CD4-positive, alpha-beta T cell treated with Interleukin-12 subunit alpha and Interleukin-12 subunit beta, for 1 hour (primary cell): ENCODE measurements around the gene TTC7B.

Experiments
- DNase-seq: peaks from one replicate; pipeline ENCODE4 v3.0.0-alpha.2; 2020

The TTC7B gene

GRCh38 chr14:90587252-90587910, 228.8 kb downstream of the TTC7B start:
- no peak for DNase-seq

- DNase-seq, result no peak
Observed at GRCh38 chr14:90585106-90585505, 231.1 kb downstream of the TTC7B start.

DNA sequence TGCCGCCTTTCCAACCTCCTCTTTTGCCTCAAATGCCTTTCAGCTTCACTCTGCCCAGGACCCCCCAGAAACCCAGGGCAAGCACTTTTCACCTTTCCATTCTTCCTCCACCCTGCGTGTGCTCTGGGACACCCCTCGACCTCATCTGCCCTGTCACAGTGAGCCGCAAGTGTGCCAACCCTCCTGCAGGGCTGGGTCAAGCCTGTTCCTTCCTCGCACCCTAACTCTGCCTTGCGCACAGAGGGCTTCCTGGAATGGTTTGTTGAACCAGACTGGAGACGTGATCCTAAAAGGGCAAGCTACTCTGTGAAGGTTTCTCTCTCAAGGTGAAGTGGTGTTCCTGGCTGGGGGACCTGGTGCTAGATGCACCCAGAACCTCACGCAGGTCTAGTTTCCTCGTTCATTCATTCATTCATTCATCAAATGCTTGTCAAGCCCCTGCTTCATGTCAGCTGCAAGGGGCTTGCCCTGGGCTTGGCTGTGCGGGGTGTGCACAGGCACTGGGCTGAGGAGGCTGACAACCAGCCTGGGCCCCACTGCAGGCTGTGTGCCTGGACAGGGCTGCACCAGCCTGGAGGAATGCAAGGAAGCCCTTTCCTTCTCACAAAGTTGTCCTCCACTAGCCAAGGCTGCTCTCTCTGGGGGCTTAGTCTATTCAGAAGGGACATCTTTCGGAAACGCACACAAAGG, 232.2 kb downstream of the TTC7B start:
- no peak for DNase-seq

GRCh38 chr14:90583427-90583826, 232.8 kb downstream of the TTC7B start:
- no peak for DNase-seq

DNA sequence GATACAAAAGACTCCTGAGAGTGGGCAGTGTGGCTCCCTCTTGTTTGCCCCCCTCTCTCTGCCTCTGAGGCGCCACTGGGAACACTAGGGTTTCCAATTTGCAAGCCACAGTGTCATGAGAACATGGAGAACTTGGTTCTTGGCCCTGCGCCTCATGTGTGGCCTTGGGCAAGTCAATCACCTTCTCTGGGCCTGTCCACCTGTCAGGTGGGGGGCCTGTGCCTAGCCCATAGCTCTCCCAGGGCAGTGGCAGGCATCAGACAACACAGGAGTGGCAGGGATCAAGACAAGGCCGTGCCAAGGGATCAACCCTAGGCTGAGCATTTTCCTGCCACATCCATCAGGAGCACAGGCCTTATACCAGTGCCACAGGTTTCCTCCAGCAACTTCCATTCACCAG, 234.1 kb downstream of the TTC7B start:
- DNase-seq, result no peak

GRCh38 chr14:90581745-90582144, 234.5 kb downstream of the TTC7B start:
- DNase-seq, result no peak

DNA sequence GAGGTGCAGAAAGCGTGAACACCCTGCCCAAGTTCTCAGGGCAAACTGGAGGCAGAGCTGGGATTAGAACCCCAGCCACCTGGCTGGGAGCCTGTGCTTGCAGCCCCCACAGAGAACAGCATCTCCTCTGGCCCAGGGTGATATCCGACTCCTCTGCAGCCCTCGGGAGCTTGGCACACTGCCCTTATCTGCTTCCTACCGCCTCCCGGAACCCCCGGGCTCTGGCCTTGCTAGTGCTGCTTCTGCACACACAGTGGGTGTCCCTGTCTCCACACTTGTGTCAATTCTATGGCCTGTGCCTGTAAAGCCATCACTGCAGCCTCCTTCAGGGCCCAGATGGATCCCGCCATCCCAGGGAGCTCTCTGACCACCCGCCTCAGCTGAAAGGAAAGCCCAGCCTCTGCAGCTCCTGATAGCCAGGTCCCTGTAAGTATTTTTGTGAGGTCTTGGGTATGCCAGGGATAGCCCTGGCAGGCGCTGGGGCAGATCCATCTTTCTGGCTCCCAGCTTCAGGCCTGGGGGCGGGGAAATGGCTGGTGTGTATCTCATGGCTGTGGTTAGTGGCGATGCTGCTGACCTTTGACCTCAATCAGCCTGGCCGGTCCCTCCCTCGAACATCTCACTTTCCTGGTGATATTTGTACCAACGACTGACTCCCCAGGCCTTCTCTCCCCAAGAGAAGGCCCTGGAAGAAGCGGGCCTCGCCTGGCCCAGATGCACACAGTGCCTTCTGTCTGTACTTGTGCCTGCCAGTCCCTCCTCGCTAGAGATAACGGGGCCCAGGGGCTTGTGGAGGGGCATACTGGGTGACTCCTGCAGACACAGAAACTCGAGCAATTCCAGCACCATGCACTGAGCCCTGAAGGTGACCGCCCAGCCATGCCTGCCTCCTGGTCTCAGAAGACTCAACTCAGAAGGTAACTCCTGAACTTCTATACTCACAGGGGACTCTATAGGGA, 235.6 kb downstream of the TTC7B start:
- DNase-seq, result no peak

DNA sequence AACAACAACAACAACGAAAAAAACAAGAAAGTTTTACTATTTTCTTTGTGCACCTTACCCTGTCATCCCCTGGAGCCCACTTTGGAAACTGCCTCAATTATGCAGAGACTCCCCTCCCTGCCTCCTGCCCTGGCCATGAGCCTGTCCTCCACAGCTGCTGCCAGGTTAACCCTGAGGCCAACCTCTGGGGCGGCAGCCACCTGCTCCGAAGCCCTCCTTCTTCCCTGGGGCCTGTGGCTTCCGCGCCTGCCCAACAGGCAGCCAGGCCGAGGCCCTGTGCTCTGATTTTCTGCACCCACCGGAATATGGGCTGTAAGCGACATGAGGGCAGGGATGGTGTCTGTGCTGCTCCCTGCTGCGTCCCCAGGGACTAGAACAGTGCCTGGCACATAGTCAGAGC, 236.4 kb downstream of the TTC7B start:
- DNase-seq, result no peak

DNA sequence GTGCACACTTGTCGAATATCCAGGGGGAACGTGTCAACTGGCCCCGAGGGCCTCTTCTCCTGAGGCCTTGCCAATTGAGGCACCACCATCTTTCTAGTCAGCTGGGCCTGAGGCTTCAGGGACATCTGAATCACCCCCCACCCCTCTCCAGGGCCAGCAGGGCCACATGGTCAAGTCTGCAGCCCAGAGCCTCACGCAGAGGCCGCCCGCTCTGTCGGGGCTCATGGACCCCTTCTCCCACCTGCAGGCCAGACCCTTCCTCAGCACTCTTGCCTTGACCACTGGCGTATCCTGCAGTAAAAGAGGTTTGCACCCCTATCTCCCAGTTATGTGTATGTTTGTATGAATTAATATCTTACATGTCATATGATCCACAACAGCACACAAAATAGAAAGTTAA, 237.1 kb downstream of the TTC7B start:
- no peak for DNase-seq

- no peak for DNase-seq
Observed at GRCh38 chr14:90578283-90578985, 237.8 kb downstream of the TTC7B start.

- DNase-seq, result no peak
Observed at GRCh38 chr14:90577661-90578282, 238.5 kb downstream of the TTC7B start.

- DNase-seq, result no peak
Observed at GRCh38 chr14:90576981-90577660, 239.1 kb downstream of the TTC7B start.

- no peak for DNase-seq
Observed at GRCh38 chr14:90576581-90576980, 239.6 kb downstream of the TTC7B start.

DNA sequence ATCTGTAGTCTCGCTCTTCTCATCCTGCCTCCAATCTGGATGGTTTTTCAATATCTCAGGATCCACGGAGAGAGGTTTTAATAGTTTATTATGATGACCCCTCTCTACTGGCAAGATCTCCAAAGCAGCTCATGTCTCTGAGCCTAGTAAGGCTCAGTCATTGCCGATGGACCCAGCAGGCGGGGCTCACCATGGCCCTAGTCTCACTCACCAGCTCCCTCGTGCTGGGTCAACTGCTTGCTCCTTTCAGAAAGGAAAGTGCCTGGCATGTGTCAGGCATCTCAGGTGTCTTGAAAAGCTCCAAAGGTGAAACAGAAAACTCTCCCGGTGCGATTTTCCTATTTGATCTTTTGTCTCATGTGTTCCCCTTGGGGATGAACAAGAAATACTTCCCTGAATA, 240.4 kb downstream of the TTC7B start:
- DNase-seq, result no peak

GRCh38 chr14:90575336-90575735, 240.9 kb downstream of the TTC7B start:
- no peak for DNase-seq

- no peak for DNase-seq
Observed at GRCh38 chr14:90574188-90575131, 241.8 kb downstream of the TTC7B start.

DNA sequence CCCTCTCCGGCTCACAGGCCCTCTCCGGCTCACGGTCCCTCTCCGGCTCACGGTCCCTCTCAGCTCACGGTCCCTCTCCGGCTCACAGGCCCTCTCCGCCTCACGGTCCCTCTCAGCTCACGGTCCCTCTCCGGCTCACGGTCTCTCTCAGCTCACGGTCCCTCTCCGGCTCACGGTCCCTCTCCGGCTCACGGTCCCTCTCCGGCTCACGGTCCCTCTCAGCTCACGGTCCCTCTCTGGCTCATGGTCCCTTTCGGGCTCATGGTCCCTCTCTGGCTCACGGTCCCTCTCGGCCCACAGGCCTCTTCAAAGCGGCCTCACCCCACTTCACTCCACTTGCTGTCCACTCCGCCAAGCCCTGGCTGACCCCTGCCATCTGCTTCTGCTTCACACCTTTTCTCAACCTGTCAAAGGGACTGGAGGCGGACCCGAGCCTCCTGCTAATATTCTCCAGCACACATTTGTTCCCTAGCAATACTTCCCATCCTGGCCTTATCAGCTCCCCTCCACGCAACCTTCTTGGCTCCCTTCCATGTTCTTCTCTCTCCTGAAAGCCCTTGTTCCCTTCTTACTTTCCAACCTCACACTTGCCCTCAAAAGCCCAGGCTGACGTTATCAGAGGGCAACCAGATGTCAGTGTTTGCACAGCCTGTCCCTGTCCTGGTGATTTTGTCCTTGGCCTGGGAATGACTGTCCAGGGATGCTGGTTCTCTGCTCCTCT, 242.7 kb downstream of the TTC7B start:
- no peak for DNase-seq

GRCh38 chr14:90572441-90573150, 243.6 kb downstream of the TTC7B start:
- DNase-seq, result no peak
